Measurements from ENCODE around the gene PTPRM.

DNA sequence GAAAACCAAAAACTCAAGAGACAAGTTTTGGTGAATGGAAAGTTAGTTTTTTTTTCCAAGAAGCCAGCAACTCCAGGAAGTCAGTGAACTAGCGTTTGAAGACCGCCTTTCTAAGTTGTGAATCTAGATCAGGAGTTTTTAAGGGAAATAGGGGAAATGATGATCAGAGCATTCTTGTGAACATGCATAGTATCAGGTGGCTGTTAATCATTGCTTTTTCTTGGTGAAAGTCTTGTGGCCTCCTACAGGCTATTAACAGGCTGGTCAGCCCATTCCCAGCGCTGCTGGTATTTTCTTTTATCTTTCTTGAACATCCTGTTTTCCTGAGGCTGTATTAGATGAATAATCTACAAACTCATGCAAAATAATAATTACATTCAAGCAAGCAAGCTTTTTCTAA lies 155.8 kb downstream of the PTPRM start:
- no peak for TF ChIP-seq EP300 (IDR thresholded peaks at IDR 0.05; ENCODE audit: low read depth)
- no peak for TF ChIP-seq CTCF (IDR thresholded peaks at IDR 0.05)
- no peak for TF ChIP-seq POLR2AphosphoS5 (IDR thresholded peaks at IDR 0.05)
- no peak for TF ChIP-seq POLR2A (IDR thresholded peaks at IDR 0.05)
